DND-41 (cell line): ENCODE measurements around the gene PHF13.

Source experiments
- ATAC-seq: fragments of 200-7000 bp; cut with Tn5 transposase; 3 replicates; pipeline ENCODE4 v1.9.1; 2021; ENCODE audit warnings: low read depth; ENCODE audit not compliant: insufficient read depth
- DNase-seq: peaks from one replicate; pipeline ENCODE4 v3.0.0-alpha.2; 2020
- H2AFZ ChIP-seq: 2 replicates; pipeline ENCODE4 v1.6.0; 2012; ENCODE audit warnings: low read depth, low read length
- H3K27ac ChIP-seq: 2 replicates; pipeline ENCODE4 v1.5.1; 2012; ENCODE audit warnings: low read length, inconsistent platforms
- H3K27me3 ChIP-seq: fragments of 200-600 bp; sonication (generic); 2 replicates; pipeline ENCODE4 v1.6.0; 2012; ENCODE audit warnings: low read length, mild to moderate bottlenecking, inconsistent platforms; ENCODE audit not compliant: insufficient read depth, poor library complexity
- H3K36me3 ChIP-seq: 2 replicates; pipeline ENCODE4 v1.5.1; 2012; ENCODE audit warnings: low read length, inconsistent platforms; ENCODE audit not compliant: insufficient read depth
- H3K4me1 ChIP-seq: 2 replicates; pipeline ENCODE4 v1.5.1; 2012; ENCODE audit warnings: mild to moderate bottlenecking, low read length; ENCODE audit not compliant: insufficient read depth
- H3K4me2 ChIP-seq: 2 replicates; pipeline ENCODE4 v1.6.0; 2012; ENCODE audit warnings: mild to moderate bottlenecking, moderate library complexity, low read length, inconsistent platforms; ENCODE audit not compliant: insufficient read depth
- H3K4me3 ChIP-seq, 2 experiments: fragments of 200-600 bp in 1 of 2; shearing (Covaris generic) in 1 of 2; 2 replicates each; pipeline ENCODE4 v1.5.1; 2012 to 2016; ENCODE audit warnings: inconsistent platforms in 2 of 2, low read length in 2 of 2, mild to moderate bottlenecking in 2 of 2, low read depth in 1 of 2, moderate library complexity in 1 of 2
- H3K79me2 ChIP-seq: 2 replicates; pipeline ENCODE4 v1.6.0; 2012; ENCODE audit warnings: low read length, inconsistent platforms; ENCODE audit not compliant: insufficient read depth
- H3K9ac ChIP-seq: 2 replicates; pipeline ENCODE4 v1.6.0; 2012; ENCODE audit warnings: low read depth, mild to moderate bottlenecking, inconsistent platforms, low read length, moderate library complexity
- H3K9me3 ChIP-seq: 2 replicates; pipeline ENCODE4 v1.5.1; 2012; ENCODE audit warnings: low read length, moderate library complexity, mild to moderate bottlenecking, inconsistent platforms; ENCODE audit not compliant: insufficient read depth, severe bottlenecking
- H4K20me1 ChIP-seq: 2 replicates; pipeline ENCODE4 v1.6.0; 2012; ENCODE audit warnings: low read length; ENCODE audit not compliant: insufficient read depth
- EZH2 ChIP-seq: IDR thresholded peaks from 3 replicates; pipeline ENCODE4 v1.6.1; 2012; ENCODE audit warnings: borderline replicate concordance, low read depth, mild to moderate bottlenecking, moderate library complexity, low read length, inconsistent platforms; ENCODE audit not compliant: severe bottlenecking
- TF ChIP-seq, protein P1 (sequence below): IDR thresholded peaks from 2 replicates; pipeline ENCODE4 v1.5.1; 2012; ENCODE audit warnings: borderline replicate concordance, low read length, moderate library complexity, mild to moderate bottlenecking; ENCODE audit not compliant: poor library complexity, severe bottlenecking; ENCODE audit errors: extremely low read depth

Gene PHF13

GRCh38 chr1:6572653-6573383 is 40.7 kb upstream of the PHF13 start:
- Histone ChIP-seq H3K4me1 (no peaks in the 10 kb centered on the region), H3K4me2 (no peak overlapping the region), H3K27ac (no peak overlapping the region), H3K4me3 (no peak overlapping the region), H4K20me1 (no peaks in the 10 kb centered on the region), H3K9ac (no peak overlapping the region), H3K79me2 (no peaks in the 10 kb centered on the region), H2AFZ (no peak overlapping the region), H3K9me3 (no peaks in the 10 kb centered on the region), H3K36me3 (no peaks in the 10 kb centered on the region), H3K27me3 (peaks cover 6% of the 10 kb centered on the region)
- TF ChIP-seq, protein P1, sequence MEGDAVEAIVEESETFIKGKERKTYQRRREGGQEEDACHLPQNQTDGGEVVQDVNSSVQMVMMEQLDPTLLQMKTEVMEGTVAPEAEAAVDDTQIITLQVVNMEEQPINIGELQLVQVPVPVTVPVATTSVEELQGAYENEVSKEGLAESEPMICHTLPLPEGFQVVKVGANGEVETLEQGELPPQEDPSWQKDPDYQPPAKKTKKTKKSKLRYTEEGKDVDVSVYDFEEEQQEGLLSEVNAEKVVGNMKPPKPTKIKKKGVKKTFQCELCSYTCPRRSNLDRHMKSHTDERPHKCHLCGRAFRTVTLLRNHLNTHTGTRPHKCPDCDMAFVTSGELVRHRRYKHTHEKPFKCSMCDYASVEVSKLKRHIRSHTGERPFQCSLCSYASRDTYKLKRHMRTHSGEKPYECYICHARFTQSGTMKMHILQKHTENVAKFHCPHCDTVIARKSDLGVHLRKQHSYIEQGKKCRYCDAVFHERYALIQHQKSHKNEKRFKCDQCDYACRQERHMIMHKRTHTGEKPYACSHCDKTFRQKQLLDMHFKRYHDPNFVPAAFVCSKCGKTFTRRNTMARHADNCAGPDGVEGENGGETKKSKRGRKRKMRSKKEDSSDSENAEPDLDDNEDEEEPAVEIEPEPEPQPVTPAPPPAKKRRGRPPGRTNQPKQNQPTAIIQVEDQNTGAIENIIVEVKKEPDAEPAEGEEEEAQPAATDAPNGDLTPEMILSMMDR: no peak
- TF ChIP-seq EZH2: no peak
- ATAC-seq: no peak
- DNase-seq: no peak

GRCh38 chr1:6574025-6574620 is 39.4 kb upstream of the PHF13 start:
- H3K36me3 ChIP-seq: no peaks in the 10 kb centered on the region
- ATAC-seq (no peak), DNase-seq (no peak)
- H3K4me3 ChIP-seq: no peak overlapping the region
- peaks cover 3% of the 10 kb centered on the region for H3K4me1 ChIP-seq
- H3K4me2 ChIP-seq: no peak overlapping the region
- H3K79me2 ChIP-seq: no peaks in the 10 kb centered on the region
- no peaks in the 10 kb centered on the region for H3K9me3 ChIP-seq
- no peak overlapping the region for H3K27ac ChIP-seq
- no peaks in the 10 kb centered on the region for H4K20me1 ChIP-seq
- H3K9ac ChIP-seq: no peak overlapping the region
- H2AFZ ChIP-seq: no peak overlapping the region
- H3K27me3 ChIP-seq: peaks cover 6% of the 10 kb centered on the region
- no peak for TF ChIP-seq EZH2
- TF ChIP-seq, protein P1: no peak

DNA sequence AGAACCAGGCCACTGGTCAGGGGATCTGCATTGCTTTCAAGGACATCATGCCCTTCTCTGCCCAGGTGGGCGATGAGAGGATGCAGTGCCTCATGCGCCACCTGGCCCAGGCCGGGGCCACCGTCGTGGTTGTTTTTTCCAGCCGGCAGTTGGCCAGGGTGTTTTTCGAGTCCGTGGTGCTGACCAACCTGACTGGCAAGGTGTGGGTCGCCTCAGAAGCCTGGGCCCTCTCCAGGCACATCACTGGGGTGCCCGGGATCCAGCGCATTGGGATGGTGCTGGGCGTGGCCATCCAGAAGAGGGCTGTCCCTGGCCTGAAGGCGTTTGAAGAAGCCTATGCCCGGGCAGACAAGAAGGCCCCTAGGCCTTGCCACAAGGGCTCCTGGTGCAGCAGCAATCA is 38.7 kb upstream of the PHF13 start:
- H3K9me3 ChIP-seq: no peaks in the 10 kb centered on the region
- no peak overlapping the region for H2AFZ ChIP-seq
- TF ChIP-seq, protein P1: no peak
- TF ChIP-seq EZH2: no peak
- no peak overlapping the region for H3K4me2 ChIP-seq
- H3K27ac ChIP-seq: no peak overlapping the region
- H4K20me1 ChIP-seq: no peaks in the 10 kb centered on the region
- no peak for ATAC-seq
- H3K36me3 ChIP-seq: no peaks in the 10 kb centered on the region
- no peak overlapping the region for H3K4me3 ChIP-seq
- H3K9ac ChIP-seq: no peak overlapping the region
- H3K4me1 ChIP-seq: peaks cover 9% of the 10 kb centered on the region
- no peaks in the 10 kb centered on the region for H3K79me2 ChIP-seq
- H3K27me3 ChIP-seq: peaks cover 6% of the 10 kb centered on the region
- no peak for DNase-seq
